Left renal pelvis (tissue), 4 donors: ENCODE data around the gene TRIM50. TPM values are rescaled to one million over a fixed set of nuclear protein-coding genes. Genes with fewer than 3 reads are reported as not detected.
"Not testable (repeated sequence)": the region's sequence is repeated elsewhere in the genome, so short reads cannot be mapped to it uniquely, and the experiment has no call there.

Source experiments
- DNase-seq, 4 donors: peaks; one replicate each; pipeline ENCODE4 v3.0.0-alpha.2; 2013; ENCODE audit warnings: low read depth in 4 of 4, low spot score in 3 of 4
- polyA plus RNA-seq, 4 donors: library from polyadenylated mRNA; unstranded; fragments of 120-200 nt; gene quantifications; one replicate each; pipeline ENCODE4 v1.2.1, GENCODE V29; 2013; ENCODE audit not compliant: insufficient read length in 4 of 4

TRIM50 gene
- polyA plus RNA-seq, 4 donors, result 0.31 to 0.55 TPM; not detected in 2

DNA sequence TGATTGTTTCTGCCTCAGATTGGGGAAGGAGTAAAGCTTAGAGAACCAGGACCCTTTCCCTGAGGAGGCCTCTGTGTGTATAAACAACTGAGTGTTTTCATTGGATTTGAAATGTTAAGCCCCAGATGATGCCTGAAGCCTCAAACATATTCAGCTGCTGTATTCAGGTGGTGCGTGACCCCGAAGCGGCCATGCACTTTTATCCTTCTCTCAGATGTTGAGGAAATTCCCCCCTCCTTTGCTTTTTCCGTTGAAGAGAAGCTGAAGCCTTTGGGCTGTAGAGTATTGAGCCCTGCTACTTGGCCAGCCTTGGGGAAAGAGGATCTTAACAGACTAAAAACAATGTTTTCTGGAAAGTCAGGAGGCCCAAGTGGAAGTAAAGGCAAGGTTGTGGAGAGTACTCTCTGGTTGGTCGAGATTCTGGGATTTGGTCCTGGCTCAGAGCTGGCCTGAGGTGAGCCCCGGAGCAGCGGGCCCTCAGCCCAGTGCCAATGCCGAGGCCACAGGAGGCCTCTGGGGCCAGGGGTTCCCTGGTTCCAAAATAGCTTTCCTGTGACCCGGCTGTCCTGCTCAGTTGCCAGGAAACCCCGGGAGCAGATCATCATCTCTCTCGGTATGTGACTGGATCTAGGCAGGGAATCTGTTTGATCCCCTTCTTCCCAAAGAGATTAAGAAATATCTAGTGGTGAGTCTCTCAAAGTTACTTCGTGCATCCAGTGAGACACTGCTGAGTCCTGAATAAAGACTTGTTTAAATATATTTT, 22.6 kb upstream of the TRIM50 start:
- peak in 1 of 4 donors; percentile 17 for DNase-seq

- DNase-seq, result no peak
These were observed 21.9 kb upstream of the TRIM50 start for GRCh38 chr7:73349763-73350162.

GRCh38 chr7:73345951-73346350, 18.1 kb upstream of the TRIM50 start:
- no peak for DNase-seq

- no peak for DNase-seq
These were observed 17.7 kb upstream of the TRIM50 start for GRCh38 chr7:73345538-73345937.

GRCh38 chr7:73343671-73344380, 15.9 kb upstream of the TRIM50 start:
- no peak for DNase-seq

GRCh38 chr7:73342645-73343044, 14.8 kb upstream of the TRIM50 start:
- DNase-seq, result peak in 2 of 4 donors; percentile 48 to 55

DNA sequence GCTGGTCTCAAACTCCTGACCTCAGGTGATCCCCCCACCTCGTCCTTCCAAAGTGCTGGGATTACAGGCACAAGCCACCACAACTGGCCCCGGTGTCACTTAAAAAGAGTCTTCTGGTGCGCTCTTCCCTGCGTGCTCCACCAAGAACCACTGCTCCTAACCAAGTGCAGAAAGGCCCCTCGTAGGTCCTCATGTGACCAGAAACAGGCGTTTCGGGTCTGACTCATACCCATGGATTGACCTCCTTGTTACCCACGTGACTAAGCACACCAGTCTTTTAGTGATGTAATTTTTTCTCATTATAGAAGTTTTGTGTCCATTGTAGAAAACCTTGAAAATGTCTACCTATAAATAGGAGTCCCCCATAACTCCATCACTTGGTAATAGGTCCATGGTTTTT, 14.0 kb upstream of the TRIM50 start:
- DNase-seq, result no peak

DNA sequence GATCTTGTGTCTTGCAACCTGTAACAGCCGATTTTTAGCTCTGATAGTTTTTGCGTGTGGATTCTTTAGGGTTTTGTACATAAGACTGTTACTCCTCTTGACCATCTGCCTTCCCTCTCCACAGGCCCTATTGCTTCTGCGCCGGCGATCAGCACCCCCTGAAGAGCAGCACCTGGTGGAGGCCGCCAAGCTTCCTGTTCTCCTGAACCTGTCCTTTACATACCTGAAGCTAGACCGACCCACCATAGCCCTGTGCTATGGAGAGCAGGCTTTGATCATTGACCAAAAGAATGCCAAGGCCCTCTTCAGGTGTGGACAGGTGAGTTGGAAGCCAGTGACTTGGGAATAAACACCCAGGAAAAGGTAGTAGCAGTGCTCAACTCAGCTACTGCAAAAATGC, 12.6 kb upstream of the TRIM50 start:
- DNase-seq, result no peak

- no peak for DNase-seq
These were observed 10.4 kb upstream of the TRIM50 start for GRCh38 chr7:73338321-73338720.

DNA sequence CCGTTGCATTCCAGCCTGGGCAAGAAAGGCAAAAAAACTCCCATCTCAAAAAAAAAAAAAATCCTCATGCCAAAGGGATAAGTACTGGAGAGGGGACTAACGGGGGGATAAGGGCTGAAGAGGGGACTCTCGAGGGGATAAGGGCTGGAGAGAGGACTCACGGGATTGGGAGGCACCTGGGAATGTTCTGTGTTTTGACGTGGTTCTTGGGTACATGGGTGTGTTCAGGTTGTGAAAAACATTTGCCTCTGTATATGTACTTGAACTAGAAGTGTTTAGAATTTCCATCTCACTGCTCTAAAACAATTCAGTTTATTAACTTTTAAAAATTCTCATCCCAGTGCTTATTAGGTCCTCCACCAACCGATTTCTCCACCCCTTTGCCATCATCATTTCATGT, 4.6 kb upstream of the TRIM50 start:
- no peak for DNase-seq

GRCh38 chr7:73330772-73331171, 2.9 kb upstream of the TRIM50 start:
- DNase-seq, result no peak

DNA sequence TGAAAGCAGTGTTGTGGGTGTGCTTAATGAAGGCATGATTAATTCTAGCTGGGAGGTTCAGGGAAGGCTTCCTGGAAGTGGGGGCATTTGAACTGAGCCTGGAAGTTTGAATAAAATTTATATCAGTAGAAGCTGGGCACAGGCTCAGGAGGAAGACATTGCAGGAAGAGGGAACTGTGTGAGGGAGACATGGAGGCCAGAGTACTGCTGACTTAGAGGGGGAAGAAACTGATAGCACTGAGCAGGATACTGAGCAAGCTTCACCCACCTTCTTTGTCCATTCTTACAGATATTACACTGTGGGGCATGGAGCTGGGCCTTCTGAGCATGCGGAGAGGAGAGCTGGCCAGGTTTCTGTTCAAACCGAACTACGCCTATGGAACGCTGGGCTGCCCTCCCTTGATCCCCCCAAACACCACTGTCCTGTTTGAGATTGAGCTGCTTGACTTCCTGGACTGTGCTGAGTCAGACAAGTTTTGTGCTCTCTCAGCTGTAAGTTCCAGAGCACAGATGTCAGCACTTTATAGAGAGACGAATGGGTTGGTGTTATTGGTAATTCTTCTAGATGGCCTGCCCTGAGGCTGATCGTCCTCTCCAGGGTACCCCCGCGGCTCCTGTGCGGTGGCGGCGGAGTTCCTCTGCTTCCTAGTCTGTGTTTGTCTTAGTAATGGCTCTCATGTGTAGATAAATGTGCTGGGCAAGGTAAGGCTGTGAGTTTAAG, 2.1 kb upstream of the TRIM50 start:
- no peak for DNase-seq

GRCh38 chr7:73328696-73329095, 814 bp upstream of the TRIM50 start:
- no peak for DNase-seq

DNA sequence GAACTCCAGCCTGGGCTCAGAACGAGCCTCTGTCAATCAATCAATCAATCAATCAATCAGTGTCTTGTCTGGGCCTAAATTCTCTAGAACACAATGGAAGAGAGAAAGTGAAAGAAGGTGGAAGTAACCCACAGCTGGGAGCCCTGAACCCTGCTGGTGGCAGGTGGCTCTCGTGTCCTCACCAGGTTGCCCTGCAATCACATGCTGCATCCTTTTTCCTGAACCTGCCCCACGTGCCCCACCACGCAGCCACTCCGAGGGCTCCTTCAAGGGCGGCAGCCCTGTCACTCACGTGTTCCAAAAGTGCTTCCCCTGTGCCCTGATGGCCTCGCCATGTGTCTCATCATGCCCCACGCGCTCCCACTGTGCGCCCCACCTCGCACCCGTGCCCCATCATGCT, 433 bp downstream of the TRIM50 start:
- DNase-seq, result not testable (repeated sequence)

- DNase-seq, result not testable (repeated sequence)
These were observed 2.5 kb downstream of the TRIM50 start for GRCh38 chr7:73325424-73325823.

DNA sequence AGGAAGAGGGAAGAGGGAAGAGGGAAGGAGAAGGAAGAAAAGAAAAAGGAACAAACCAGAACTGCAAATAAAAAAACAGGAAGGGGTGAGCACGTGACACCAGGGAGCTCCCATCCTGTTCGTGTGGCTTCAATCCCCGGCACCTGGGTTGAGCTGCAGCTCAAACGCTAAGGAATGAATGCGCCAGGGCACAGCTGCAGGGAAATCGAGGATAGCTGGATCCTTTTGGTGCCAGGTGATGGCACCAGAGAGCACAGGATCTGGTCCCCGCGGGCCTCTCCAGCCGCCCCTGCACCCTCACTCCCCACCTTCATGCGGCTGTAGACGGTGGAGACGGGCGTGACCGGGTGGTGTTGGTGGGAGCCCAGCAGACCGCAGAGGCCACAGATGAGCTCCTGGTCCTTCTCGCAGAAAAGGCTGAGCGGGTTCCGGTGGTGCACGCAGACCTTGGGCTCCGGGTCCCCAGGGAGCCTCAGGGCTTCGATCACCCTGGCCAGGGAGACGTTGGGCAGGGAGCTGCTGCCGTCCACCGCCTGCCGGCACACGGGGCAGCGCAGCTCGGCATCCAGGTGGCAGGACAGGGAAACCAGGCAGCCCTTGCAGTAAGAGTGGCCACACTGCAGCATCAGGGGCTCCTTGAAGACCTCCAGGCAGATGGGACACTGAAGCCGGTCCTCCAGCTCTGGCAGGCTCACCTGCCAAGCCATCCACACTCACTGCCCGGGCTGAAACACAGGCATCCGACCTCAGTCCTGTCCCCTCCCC, 3.6 kb downstream of the TRIM50 start:
- DNase-seq, result peak in 1 of 4 donors; percentile 32

DNA sequence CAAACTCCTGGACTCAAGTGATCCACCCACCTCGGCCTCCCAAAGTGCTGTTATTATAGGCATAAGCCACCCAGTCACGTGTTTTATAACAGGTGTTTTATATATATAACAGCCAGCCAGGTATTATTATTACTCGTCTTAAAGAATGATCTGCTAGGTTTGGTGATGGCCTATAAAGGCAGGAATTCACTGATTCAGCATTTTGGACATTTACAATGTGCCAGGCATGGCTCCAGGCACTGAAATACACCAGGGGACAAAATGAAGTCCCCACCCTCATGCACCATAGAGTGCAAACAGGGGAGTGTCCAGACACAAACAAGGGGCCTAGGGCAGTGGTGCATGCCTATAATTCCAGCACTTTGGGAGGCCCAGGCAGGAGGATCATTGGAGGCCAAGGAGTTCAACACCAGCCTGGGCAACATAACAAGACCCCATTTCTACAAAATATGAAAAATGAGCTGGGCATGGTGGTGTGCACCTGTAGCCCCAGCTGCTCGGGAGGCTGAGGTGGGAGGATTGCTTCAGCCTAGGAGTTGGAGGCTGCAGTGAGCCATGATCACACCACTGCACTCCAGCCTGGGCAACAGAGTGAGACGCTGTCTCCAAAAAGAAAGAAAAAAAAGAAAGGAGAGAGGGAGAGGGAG, 4.3 kb downstream of the TRIM50 start:
- DNase-seq, result not testable (repeated sequence)

DNA sequence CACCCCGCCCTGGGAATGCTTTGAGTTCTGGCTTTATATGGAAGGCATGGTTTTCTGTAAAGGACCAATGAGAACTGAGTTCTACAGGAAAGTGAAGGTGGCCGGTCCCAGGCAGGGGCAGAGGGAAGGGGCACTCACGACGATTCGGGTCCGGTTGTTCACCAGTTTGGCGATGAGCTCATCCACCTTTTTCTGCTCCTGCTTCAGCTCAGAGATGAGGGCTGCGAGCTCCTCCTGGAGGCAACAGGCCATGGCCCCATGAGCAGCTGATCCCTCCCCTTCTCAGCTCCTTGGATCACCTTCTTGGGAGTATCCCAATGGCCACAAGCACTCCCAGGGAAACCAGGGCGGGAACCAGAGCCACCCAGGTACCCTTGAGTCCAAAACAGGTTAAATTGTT, 7.9 kb downstream of the TRIM50 start:
- not testable (repeated sequence) for DNase-seq

GRCh38 chr7:73319541-73319940, 8.3 kb downstream of the TRIM50 start:
- not testable (repeated sequence) for DNase-seq

- DNase-seq, result not testable (repeated sequence)
These were observed 9.2 kb downstream of the TRIM50 start for GRCh38 chr7:73318656-73319204.
